Measurements from ENCODE around the gene PDE4B.

The PDE4B gene

GRCh38 chr1:65890201-65890843 lies 97.6 kb downstream of the PDE4B start:
- no peak for DNase-seq

- no peak for DNase-seq
These were observed 102.3 kb downstream of the PDE4B start for GRCh38 chr1:65894738-65895605.

GRCh38 chr1:65896721-65897120 lies 104.0 kb downstream of the PDE4B start:
- DNase-seq: no peak

- no peak for DNase-seq
These were observed 104.8 kb downstream of the PDE4B start for GRCh38 chr1:65897485-65897884.

- DNase-seq: no peak
These were observed 112.0 kb downstream of the PDE4B start for GRCh38 chr1:65904681-65905083.

- DNase-seq: no peak
These were observed 117.7 kb downstream of the PDE4B start for GRCh38 chr1:65910432-65910831.

- DNase-seq: no peak
These were observed 119.0 kb downstream of the PDE4B start for GRCh38 chr1:65911679-65912078.

GRCh38 chr1:65918564-65918963 lies 125.9 kb downstream of the PDE4B start:
- no peak for DNase-seq

GRCh38 chr1:65921446-65921845 lies 128.8 kb downstream of the PDE4B start:
- DNase-seq: no peak

- no peak for DNase-seq
These were observed 131.8 kb downstream of the PDE4B start for GRCh38 chr1:65924471-65924870.

- no peak for DNase-seq
These were observed 145.8 kb downstream of the PDE4B start for GRCh38 chr1:65938506-65938905.

- DNase-seq: no peak
These were observed 146.5 kb downstream of the PDE4B start for GRCh38 chr1:65939191-65939590.

GRCh38 chr1:65939636-65940035 lies 146.9 kb downstream of the PDE4B start:
- DNase-seq: no peak

- DNase-seq: no peak
These were observed 147.4 kb downstream of the PDE4B start for GRCh38 chr1:65940126-65940525.

GRCh38 chr1:65942476-65942875 lies 149.8 kb downstream of the PDE4B start:
- DNase-seq: no peak

GRCh38 chr1:65946376-65946775 lies 153.7 kb downstream of the PDE4B start:
- no peak for DNase-seq

GRCh38 chr1:65946960-65947359 lies 154.3 kb downstream of the PDE4B start:
- DNase-seq: no peak

GRCh38 chr1:65948609-65949229 lies 156.0 kb downstream of the PDE4B start:
- no peak for DNase-seq

GRCh38 chr1:65949230-65949626 lies 156.5 kb downstream of the PDE4B start:
- DNase-seq: no peak

GRCh38 chr1:65949933-65950332 lies 157.2 kb downstream of the PDE4B start:
- DNase-seq: no peak

- DNase-seq: no peak
These were observed 160.0 kb downstream of the PDE4B start for GRCh38 chr1:65952696-65953095.

GRCh38 chr1:65953170-65953569 lies 160.5 kb downstream of the PDE4B start:
- DNase-seq: no peak

GRCh38 chr1:65955071-65955470 lies 162.4 kb downstream of the PDE4B start:
- DNase-seq: no peak

- DNase-seq: no peak
These were observed 162.8 kb downstream of the PDE4B start for GRCh38 chr1:65955503-65955902.

All from CD4-positive, alpha-beta T cell treated with Interleukin-4 for 1 hour (primary cell).